GM19099 (cell line): ENCODE data around the gene LRRC2.

Source experiments
- POLR2A ChIP-seq: IDR thresholded peaks from 3 replicates; pipeline ENCODE4 v1.6.1; 2011; ENCODE audit warnings: low read depth; ENCODE audit not compliant: insufficient read length; ENCODE audit errors: extremely low read depth

The LRRC2 gene

DNA sequence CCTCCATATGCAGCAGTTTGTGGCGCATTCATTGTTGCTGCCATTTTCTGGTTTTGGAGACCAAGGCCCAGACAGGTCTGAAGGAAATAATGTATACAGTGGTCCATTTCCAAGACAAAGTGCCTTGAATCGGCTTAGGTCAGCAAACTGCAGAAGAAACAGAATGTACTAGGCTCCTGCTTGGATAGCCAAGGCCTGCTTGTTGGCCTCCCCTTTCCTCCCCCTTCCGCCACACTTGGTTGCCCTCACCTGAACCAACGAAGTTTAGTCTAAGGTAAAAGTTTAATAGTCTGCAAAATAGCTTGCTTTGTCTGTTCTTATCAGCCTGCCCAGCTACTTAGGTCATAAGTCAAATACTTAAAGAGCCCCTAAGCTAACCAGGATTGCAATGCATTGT, 80.3 kb downstream of the LRRC2 start:
- TF ChIP-seq POLR2A, result no peak

DNA sequence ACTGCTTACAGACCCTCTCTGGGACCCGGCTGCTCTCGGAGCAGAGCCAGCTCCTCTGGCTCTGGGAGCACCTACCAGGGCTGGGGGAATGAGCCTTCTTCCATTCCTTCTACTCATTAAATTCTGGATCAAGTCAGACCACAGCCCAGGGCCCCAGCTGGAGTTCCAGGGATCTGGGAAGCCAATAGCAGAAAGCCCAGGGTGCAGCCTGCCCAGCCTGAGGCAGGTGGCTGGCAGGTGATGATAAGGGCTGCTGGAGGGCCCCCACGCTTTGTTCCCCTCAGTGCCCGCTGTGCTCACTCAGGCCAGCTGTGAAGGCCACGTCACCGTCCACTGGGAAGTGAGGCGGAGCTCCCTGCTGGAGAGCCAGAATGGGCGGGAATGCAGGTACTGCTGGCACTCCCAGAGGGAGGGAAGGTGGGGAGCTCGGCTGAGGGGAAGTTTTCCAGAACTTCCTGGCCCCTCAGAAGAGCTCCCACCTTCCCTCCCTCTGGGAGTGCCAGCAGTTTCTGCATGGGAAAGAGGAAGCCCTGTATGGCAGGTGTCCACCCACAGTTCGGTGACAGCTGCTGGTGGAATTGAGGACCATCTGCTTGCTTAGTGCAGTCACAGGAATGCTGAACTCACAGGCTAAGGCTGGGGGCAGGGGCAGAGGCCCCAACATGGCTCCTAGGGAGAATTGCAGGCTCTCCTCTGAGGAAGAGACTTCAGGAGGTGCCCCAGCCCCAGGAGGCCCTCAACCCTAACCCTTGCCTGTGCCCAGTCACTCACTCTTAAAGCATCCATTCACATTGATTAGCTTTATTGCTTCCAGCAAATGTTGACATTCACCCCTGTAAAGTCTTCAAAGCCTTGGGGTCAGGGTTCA, 81.0 kb downstream of the LRRC2 start:
- no peak for TF ChIP-seq POLR2A

- TF ChIP-seq POLR2A, result no peak
Observed at GRCh38 chr3:46484388-46484787, 81.7 kb downstream of the LRRC2 start.

GRCh38 chr3:46483825-46484224, 82.3 kb downstream of the LRRC2 start:
- no peak for TF ChIP-seq POLR2A

DNA sequence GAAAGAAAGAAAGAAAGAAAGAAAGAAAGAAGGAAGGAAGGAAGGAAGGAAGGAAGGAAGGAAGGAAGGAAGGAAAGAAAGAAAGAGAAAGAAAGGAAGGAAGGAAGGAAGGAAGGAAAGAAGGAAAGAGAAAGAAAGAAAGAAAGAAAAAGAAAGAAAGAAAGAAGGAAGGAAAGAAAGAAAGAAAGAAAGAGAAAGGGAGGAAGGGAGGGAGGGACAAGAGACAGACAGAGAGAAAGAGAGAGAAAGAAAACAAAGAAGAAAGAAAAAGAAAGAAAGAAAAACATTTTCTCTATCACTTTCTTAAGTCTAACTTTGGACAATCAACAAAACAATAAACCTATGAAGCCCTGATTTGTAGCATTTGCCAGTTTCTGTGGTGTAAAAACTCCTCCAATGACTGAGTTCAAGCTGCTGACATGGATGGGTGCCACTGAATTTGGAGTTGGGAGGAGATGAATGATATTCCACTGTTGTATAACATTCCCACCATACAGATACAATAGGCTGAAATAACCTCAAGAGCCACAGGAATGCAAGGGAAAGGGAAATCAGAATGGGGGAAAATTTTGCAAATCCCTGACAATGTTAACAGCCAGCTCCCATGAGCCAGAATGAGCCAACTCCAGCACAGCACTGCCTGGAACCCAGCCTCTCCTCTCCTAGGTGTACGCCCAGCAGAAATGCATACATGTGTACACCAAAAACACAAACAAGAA, 83.3 kb downstream of the LRRC2 start:
- no peak for TF ChIP-seq POLR2A

- no peak for TF ChIP-seq POLR2A
Observed at GRCh38 chr3:46481636-46482035, 84.5 kb downstream of the LRRC2 start.

DNA sequence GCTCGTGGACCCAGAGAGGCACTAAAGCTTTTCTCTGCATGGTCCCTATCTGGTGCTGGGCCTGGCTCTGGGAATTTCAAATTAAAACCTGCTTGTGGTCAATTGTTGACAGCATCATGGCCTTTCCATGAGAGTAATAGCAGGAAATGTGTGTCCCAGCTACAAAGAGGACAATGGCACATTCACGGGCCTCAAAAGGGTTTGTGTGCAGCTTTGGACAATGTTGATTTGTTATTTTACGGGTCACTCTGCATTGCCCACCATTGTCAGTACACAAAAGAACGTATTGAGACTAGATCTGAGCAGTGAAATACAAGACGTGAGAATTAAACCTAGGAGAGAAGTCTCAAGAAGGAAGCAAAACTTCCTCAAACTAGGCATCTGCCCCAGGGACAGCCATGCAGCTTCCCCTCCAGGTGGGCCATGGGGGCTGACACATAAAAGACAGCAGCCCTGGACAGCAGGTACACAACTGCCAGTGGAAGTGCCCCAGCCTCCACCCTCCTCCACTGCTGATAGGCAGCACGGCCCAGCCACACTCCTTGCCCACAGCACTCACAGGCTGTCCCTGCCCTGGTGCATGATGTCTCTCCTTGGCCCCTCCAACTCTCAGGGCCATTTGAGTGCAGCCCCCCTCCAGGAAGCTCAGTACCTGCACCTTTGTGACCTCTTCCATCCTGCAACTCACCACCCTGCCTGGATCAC, 85.5 kb downstream of the LRRC2 start:
- TF ChIP-seq POLR2A, result no peak

- TF ChIP-seq POLR2A, result no peak
Observed at GRCh38 chr3:46479696-46480095, 86.4 kb downstream of the LRRC2 start.

DNA sequence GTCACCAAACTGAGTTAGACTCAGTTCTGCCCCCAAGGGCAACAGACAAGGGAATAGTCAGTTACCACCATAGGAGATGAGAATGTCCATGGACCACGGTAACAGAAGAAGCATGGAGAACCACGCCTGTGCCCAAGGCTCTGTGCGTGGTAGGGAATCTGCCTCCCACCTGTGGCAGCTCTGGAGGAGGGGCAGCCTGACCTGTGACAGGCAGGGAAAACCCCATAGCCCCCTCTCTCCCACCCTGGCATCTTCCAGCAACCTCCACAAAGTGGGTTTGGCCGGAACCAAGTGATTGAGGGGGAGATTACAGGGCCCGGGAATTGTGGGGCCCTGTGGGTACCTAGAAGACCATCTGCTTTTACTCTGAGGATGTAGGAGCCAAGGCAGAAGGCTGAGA, 87.1 kb downstream of the LRRC2 start:
- TF ChIP-seq POLR2A, result no peak

- TF ChIP-seq POLR2A, result no peak
Observed at GRCh38 chr3:46478341-46478740, 87.8 kb downstream of the LRRC2 start.

GRCh38 chr3:46477756-46478155, 88.3 kb downstream of the LRRC2 start:
- no peak for TF ChIP-seq POLR2A

GRCh38 chr3:46477145-46477544, 89.0 kb downstream of the LRRC2 start:
- no peak for TF ChIP-seq POLR2A

GRCh38 chr3:46472736-46473135, 93.4 kb downstream of the LRRC2 start:
- no peak for TF ChIP-seq POLR2A

DNA sequence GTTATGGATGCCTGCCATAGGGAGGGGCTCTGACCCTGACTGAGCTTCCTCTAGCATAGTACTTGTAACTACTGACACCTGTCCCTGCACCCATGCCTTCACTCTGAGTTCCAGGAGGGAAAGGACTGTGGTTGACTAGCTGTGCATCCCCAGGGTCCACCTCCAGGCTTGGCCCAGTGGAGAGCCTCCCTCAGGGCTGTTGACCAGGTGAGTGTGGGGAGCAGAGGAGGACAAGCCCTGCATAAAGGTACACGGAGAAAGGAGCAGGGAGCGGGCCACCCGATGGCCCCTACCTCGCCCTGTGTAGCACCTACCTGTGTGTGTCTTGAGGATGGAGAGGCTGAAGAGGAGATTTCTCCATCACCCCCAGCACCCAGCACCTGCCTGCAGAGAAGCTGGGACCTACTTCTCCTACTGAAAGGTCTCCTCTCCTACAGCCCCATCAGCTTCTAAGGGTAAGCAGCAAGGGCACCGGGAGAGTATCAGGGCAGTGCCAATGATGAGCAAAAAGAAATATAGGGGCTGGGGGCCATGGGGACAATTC, 94.7 kb downstream of the LRRC2 start:
- TF ChIP-seq POLR2A, result no peak

GRCh38 chr3:46470831-46471230, 95.3 kb downstream of the LRRC2 start:
- no peak for TF ChIP-seq POLR2A

- no peak for TF ChIP-seq POLR2A
Observed at GRCh38 chr3:46469680-46470357, 96.3 kb downstream of the LRRC2 start.
